Activated T-helper 2 cell treated with anti-CD3 and anti-CD28 coated beads, Interferon-gamma antibody, Interleukin-2, Interleukin-4, amounts not matched to agents 10 μg/mL and 5 μg/mL and 100 μg/mL, durations not matched to agents 14 hours and 24 hours and 36 hours (primary cell): Measurements from ENCODE around the gene GPX3. TPM values are rescaled to one million over a fixed set of nuclear protein-coding genes. Genes with fewer than 3 reads are reported as not detected.
A peak's percentile ranks its signal among the peaks of the same experiment; 100 is the strongest.

ENCODE experiments used
- DNase-seq: peaks from one replicate; pipeline ENCODE4 v3.0.0; 2021; ENCODE audit warnings: low spot score
- H3K27ac Mint-ChIP-seq: one replicate; pipeline ENCODE4 v1.8.0; 2021; ENCODE audit warnings: mixed read lengths
- H3K27me3 Mint-ChIP-seq: one replicate; pipeline ENCODE4 v1.8.0; 2021; ENCODE audit warnings: low read depth, mixed read lengths
- H3K36me3 Mint-ChIP-seq: one replicate; pipeline ENCODE4 v1.8.0; 2021; ENCODE audit warnings: low read depth, mixed read lengths
- H3K4me1 Mint-ChIP-seq: one replicate; pipeline ENCODE4 v1.8.0; 2021; ENCODE audit warnings: low read depth, mixed read lengths
- H3K4me3 Mint-ChIP-seq: one replicate; pipeline ENCODE4 v1.8.0; 2021; ENCODE audit warnings: low read depth, mild to moderate bottlenecking, moderate library complexity, mixed read lengths
- H3K9me3 Mint-ChIP-seq: one replicate; pipeline ENCODE4 v1.8.0; 2021; ENCODE audit warnings: mixed read lengths
- intact Hi-C: fragments of 100-400 bp; cut with micrococcal nuclease; formaldehyde crosslinking; loops from one replicate; pipeline ENCODE4 v1.15.1; 2023
- total RNA-seq: library from RNA; stranded (reverse); gene quantifications from 2 replicates; pipeline ENCODE4 v1.2.3, GENCODE V29; 2022

Gene GPX3
- total RNA-seq, 1 donor from 2014 or later = not detected

- Mint-ChIP-seq H3K4me3 (no peak overlapping the region), H3K36me3 (peaks cover 95% of the 10 kb centered on the region), H3K27me3 (no peaks in the 10 kb centered on the region), H3K4me1 (peaks cover 83% of the 10 kb centered on the region), H3K27ac (peak overlapping the region; percentile 89), H3K9me3 (no peaks in the 10 kb centered on the region)
- DNase-seq = no peak
- intact Hi-C loops = no loop called here
Observed at GRCh38 chr5:151071021-151071420, 50.6 kb downstream of the GPX3 start.

- H3K4me3 Mint-ChIP-seq = no peak overlapping the region
- intact Hi-C loops = no loop called here
- no peak for DNase-seq
Observed at GRCh38 chr5:151071848-151072629, 51.6 kb downstream of the GPX3 start.

GRCh38 chr5:151072630-151073025 lies 52.2 kb downstream of the GPX3 start:
- intact Hi-C loops = no loop called here
- no peak for DNase-seq
- H3K4me3 Mint-ChIP-seq = no peak overlapping the region
- no peaks in the 10 kb centered on the region for H3K9me3 Mint-ChIP-seq
- H3K36me3 Mint-ChIP-seq = peaks cover 95% of the 10 kb centered on the region
- no peaks in the 10 kb centered on the region for H3K27me3 Mint-ChIP-seq
- peaks cover 83% of the 10 kb centered on the region for H3K4me1 Mint-ChIP-seq
- H3K27ac Mint-ChIP-seq = peak overlapping the region; percentile 28

More at GRCh38 chr5:151071848-151072629, 51.6 kb downstream of the GPX3 start:
- Mint-ChIP-seq H3K27ac (peak overlapping the region; percentile 28), H3K36me3 (peaks cover 95% of the 10 kb centered on the region), H3K9me3 (no peaks in the 10 kb centered on the region), H3K27me3 (no peaks in the 10 kb centered on the region), H3K4me1 (peaks cover 83% of the 10 kb centered on the region)

- Mint-ChIP-seq H3K9me3 (no peaks in the 10 kb centered on the region), H3K4me3 (no peak overlapping the region), H3K4me1 (peaks cover 83% of the 10 kb centered on the region), H3K36me3 (peaks cover 95% of the 10 kb centered on the region), H3K27me3 (no peaks in the 10 kb centered on the region), H3K27ac (peak overlapping the region; percentile 28)
- DNase-seq = no peak
- intact Hi-C loops = no loop called here
Observed at GRCh38 chr5:151073280-151073679, 52.9 kb downstream of the GPX3 start.

GRCh38 chr5:151074557-151074956 lies 54.2 kb downstream of the GPX3 start:
- intact Hi-C loops = no loop called here
- peak overlapping the region; percentile 54 for H3K27ac Mint-ChIP-seq
- DNase-seq = no peak

GRCh38 chr5:151075698-151076331 lies 55.4 kb downstream of the GPX3 start:
- peaks cover 75% of the 10 kb centered on the region for H3K4me1 Mint-ChIP-seq
- H3K36me3 Mint-ChIP-seq = peaks cover 94% of the 10 kb centered on the region
- peak overlapping the region; percentile 98 for H3K4me3 Mint-ChIP-seq
- intact Hi-C loops = loop anchor here (5.0 kb wide), 1 partner anchor 294 kb away; no protein-coding TSS in a partner anchor
- DNase-seq = no peak
- H3K9me3 Mint-ChIP-seq = no peaks in the 10 kb centered on the region
- peak overlapping the region; percentile 84 for H3K27ac Mint-ChIP-seq
- no peaks in the 10 kb centered on the region for H3K27me3 Mint-ChIP-seq

More at GRCh38 chr5:151074557-151074956, 54.2 kb downstream of the GPX3 start:
- no peak overlapping the region for H3K4me3 Mint-ChIP-seq
- no peaks in the 10 kb centered on the region for H3K9me3 Mint-ChIP-seq
- H3K36me3 Mint-ChIP-seq = peaks cover 95% of the 10 kb centered on the region
- H3K4me1 Mint-ChIP-seq = peaks cover 82% of the 10 kb centered on the region
- no peaks in the 10 kb centered on the region for H3K27me3 Mint-ChIP-seq

GRCh38 chr5:151076616-151077015 lies 56.2 kb downstream of the GPX3 start:
- H3K4me1 Mint-ChIP-seq = peaks cover 68% of the 10 kb centered on the region
- H3K27ac Mint-ChIP-seq = peak overlapping the region; percentile 84
- no peaks in the 10 kb centered on the region for H3K27me3 Mint-ChIP-seq
- H3K4me3 Mint-ChIP-seq = peak overlapping the region; percentile 98
- intact Hi-C loops = loop anchor here (5.0 kb wide), 1 partner anchor 294 kb away; no protein-coding TSS in a partner anchor
- no peaks in the 10 kb centered on the region for H3K9me3 Mint-ChIP-seq
- no peak for DNase-seq
- H3K36me3 Mint-ChIP-seq = peaks cover 91% of the 10 kb centered on the region

- intact Hi-C loops = loop anchor here (5.0 kb wide), 1 partner anchor 295 kb away; no protein-coding TSS in a partner anchor
- peak overlapping the region; percentile 98 for H3K4me3 Mint-ChIP-seq
- peak overlapping the region; percentile 87 for H3K27ac Mint-ChIP-seq
- no peaks in the 10 kb centered on the region for H3K27me3 Mint-ChIP-seq
- no peaks in the 10 kb centered on the region for H3K9me3 Mint-ChIP-seq
- no peak for DNase-seq
- H3K36me3 Mint-ChIP-seq = peaks cover 86% of the 10 kb centered on the region
- peaks cover 65% of the 10 kb centered on the region for H3K4me1 Mint-ChIP-seq
Observed at GRCh38 chr5:151077419-151077818, 57.0 kb downstream of the GPX3 start.

GRCh38 chr5:151077967-151078366 lies 57.6 kb downstream of the GPX3 start:
- Mint-ChIP-seq H3K27ac (peak overlapping the region; percentile 87), H3K4me3 (peak overlapping the region; percentile 98), H3K27me3 (no peaks in the 10 kb centered on the region), H3K9me3 (no peaks in the 10 kb centered on the region), H3K36me3 (peaks cover 86% of the 10 kb centered on the region), H3K4me1 (peaks cover 65% of the 10 kb centered on the region)
- no peak for DNase-seq
- intact Hi-C loops = loop anchor here (1.0 to 5.0 kb wide), 4 partner anchors 9 to 296 kb away; no protein-coding TSS in a partner anchor

Other genes with a start within 250 kb of the GPX3 start
- 24.5 and 25.7 TPM in 2 replicates for gene SMIM3, start 241.8 kb upstream of the GPX3 start, total RNA-seq
- gene IRGM, start 174.1 kb upstream of the GPX3 start, total RNA-seq = 1.7 and 1.8 TPM in 2 replicates
- 0.39 and 0.52 TPM in 2 replicates for gene ZNF300, start 115.6 kb upstream of the GPX3 start, total RNA-seq
- gene TNIP1, start 60.4 kb downstream of the GPX3 start, total RNA-seq = 473 and 477 TPM in 2 replicates
- gene ANXA6, start 137.2 kb downstream of the GPX3 start, total RNA-seq = 560 and 569 TPM in 2 replicates
- 29.8 and 31.4 TPM in 2 replicates for gene CCDC69, start 203.5 kb downstream of the GPX3 start, total RNA-seq
- 20.4 and 20.9 TPM in 2 replicates for gene GM2A, start 232.6 kb downstream of the GPX3 start, total RNA-seq